NCI-H526 treated with DMSO at 0.1 percent for 48 hours (cell line): ENCODE data around the gene PTPN20.
"Not testable (repeated sequence)": the region's sequence is repeated elsewhere in the genome, so short reads cannot be mapped to it uniquely, and the experiment has no call there.

Source experiments
- DNase-seq: peaks from one replicate; lab custom pipeline; 2025; lab: John Stamatoyannopoulos, UW

The PTPN20 gene

DNA sequence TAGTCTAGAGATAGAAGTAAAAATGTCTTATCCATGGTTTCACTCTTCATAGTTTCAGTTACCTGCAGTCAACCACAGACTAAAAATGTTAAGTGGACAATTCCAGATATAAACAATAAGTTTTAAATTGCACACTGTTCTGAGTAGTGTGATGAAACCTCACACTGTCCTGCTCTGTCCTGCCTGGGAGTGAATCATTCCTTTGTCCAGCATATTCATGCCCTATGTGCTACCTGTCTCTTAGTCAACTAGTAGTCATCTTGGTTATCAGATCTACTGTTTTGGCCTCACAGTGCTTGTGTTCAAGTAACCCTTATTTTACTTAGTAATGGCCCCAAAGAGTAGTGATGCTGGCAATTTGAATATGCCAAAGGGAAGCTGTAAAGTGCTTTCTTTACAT is 49.5 kb downstream of the PTPN20 start:
- DNase-seq: not testable (repeated sequence)

DNA sequence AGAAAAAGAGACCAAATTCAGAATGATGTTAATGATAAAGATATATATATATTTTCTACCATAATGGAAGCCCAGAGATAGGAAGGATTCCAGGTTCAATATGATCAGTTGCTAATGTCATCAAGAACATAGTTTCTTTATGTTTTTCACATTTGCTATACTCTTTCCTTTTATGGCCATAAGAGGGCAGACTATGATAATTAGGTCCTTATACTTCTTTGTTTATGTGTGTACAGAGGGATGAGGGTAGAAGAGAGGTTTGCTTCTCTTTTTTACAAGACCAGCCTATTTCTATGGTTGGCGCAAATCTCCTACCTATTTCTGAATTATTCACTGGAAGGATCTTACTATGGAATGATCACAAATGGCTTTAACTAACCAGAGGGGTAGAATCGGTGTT is 52.1 kb downstream of the PTPN20 start:
- not testable (repeated sequence) for DNase-seq

GRCh38 chr10:46967013-46967412 is 55.8 kb downstream of the PTPN20 start:
- not testable (repeated sequence) for DNase-seq

DNA sequence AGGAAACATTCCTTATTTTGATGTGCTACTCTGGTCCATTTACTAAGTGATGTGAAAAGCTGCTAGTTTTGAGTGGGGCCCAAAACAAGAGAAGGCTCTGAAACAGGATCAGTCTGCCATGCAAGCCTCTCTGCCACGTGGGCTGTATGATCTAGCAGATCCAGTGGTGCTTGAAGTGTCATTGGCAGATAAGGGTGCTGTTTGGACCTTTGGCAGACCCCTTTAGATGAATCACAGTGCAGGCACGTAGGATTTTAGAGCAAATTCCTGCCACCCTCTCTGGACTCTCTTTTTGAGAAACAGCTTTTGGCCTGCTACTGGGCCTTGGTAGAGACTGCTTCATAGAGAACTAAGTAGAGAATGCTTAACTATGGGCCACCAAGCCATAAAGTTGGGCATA is 69.0 kb downstream of the PTPN20 start:
- not testable (repeated sequence) for DNase-seq

- DNase-seq: not testable (repeated sequence)
Measured at GRCh38 chr10:46987233-46987924, 76.2 kb downstream of the PTPN20 start.

DNA sequence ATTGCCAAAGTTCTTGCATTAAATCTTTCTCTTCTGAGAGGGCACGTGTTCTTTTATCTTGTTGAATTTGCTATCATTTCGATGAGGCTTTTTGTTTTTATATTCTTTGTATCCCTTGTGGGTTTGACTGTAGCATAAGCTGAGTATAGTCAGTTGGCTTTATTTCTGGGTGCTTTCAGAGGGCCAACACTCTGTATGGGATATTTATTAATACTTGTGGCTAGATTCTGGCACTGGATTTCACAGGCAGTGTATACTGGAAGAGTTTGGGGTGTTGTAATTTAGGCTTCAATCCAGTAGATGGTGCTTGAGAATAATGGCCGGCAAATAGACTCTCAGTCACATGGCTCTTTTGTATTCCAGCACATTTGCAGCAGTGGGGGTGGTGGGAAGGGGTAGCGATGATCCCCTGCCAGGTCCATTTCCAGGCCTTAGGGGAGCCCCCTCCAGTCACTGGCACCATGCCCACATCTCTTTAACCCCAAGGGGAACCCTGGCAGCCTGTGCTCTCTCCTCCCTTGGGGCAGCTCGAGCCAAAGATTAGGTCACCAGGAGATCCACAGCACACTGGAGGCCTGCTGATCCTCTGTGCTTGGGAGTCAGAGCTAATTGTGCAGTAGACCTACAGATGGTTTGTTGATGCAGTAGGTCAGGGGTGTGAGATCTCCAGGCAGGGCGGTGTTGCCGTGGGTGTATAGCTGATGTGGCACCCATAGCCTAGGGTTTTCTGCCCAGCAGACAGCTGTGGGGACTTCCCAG is 81.8 kb downstream of the PTPN20 start:
- DNase-seq: no peak

DNA sequence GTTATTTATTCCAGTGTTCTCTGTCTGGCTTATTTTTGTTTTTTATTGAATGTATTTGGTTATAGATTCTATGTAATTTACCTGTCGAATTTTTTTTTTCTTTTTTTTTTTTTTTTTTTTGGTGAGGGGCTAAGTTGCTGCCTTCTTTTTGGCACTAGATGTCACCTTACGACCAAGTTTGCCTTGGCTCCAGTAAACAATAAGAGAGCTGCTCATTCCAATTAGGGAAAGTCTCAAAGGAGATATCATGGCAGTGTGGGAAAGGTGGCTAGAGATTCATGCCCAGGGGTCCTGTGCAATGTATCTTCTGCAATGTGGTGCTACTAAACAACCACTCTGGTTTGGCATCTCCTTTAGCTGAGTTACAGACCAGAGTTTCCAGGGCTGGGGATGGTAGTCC is 84.0 kb downstream of the PTPN20 start:
- DNase-seq: no peak

- no peak for DNase-seq
Measured at GRCh38 chr10:46998192-46998591, 87.0 kb downstream of the PTPN20 start.

DNA sequence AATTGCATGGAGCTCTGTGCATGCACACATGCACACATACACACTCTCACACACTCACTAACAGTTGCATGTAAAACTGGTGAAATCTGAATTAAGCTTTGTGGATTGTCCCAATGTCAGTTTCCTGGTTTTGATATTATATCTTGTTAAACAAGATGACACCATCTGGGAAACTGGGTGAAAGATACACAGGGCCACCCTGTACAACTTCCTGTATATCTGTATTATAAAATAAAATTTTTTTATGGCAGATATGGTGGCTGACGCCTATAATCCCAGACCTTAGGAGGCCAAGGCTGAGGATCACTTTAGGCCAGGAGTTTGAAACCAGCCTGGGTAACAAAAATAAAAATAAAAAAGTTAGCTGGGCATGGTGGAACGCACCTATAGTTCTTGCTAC is 87.4 kb downstream of the PTPN20 start:
- no peak for DNase-seq

- no peak for DNase-seq
Measured at GRCh38 chr10:46999217-46999616, 88.0 kb downstream of the PTPN20 start.

DNA sequence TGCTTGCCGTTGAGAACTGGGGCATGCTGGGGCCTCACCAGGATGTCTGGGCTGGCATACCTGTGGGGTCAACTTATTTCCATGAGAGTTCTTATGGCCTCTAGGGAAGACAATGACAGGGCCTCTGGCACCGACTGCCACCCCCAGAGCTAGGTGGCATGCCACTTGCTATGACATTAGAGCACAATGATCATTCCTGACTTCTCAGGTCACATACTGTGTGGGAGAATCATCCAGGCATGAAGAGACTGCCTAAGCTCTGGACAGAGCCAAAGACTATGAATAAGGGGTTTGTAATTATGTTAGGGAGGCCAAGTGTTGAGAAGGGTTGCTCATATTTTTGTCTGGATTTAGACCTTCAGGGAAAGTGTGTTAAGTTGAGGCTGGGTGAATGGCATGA is 97.5 kb downstream of the PTPN20 start:
- no peak for DNase-seq

GRCh38 chr10:47009215-47009838 is 98.1 kb downstream of the PTPN20 start:
- no peak for DNase-seq

DNA sequence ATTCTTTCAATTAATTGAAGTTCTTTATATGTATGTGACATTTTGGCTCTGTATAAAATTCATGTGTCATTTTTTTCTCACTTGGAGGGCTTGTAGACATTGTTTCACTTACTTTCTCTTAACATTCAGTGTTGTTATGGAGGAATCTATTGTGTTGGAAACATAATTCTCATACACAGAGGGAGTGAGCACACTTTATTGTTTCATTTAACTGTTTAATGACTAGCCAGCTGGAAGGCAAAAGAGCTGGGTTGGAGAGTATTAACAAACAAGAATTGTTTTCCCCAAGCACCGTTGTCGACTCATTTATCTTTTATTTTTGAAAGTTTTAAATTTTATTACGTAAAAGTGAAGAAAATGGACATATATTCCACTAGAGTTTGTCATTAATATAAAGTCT is 98.8 kb downstream of the PTPN20 start:
- no peak for DNase-seq

DNA sequence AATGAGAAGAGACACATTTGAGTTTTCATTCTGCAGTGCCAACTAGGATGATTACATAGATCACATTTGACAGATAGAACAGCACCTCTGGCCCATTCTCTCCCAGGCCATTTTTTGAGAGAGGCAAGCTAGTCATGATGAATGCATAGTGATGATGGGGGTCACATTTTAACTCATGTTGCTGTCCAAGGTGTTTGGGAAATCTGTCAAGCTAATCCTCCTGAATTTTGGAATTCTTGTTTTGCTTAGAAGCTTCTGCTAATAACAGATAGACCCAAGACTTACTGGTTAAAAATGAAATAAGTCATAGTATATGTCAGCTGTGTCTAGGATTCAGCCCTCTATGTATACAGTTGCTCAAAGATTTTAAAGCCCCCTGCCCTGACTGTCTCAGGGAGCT is 101.0 kb downstream of the PTPN20 start:
- no peak for DNase-seq

- no peak for DNase-seq
Measured at GRCh38 chr10:47013507-47014154, 102.4 kb downstream of the PTPN20 start.

- no peak for DNase-seq
Measured at GRCh38 chr10:47015404-47015803, 104.2 kb downstream of the PTPN20 start.

DNA sequence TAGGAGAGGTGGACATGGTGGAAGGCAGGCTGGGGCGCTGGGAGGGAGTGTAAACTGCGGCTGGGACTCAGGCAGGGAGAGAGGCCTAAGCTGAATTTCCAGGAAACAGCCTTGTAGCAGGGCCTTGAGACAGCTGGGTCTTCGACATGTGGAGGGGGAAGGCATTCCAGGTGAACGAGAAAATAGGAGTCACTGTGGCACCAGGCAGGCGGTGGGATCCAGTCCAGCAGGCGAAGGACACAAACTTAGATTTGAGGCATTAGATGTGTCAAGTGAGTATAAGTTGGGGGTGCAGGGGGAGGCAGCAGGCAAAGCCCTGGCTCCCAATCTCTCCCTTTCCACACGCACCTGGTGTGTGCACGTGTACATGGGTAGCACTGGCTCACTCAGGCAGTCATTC is 105.3 kb downstream of the PTPN20 start:
- DNase-seq: no peak

DNA sequence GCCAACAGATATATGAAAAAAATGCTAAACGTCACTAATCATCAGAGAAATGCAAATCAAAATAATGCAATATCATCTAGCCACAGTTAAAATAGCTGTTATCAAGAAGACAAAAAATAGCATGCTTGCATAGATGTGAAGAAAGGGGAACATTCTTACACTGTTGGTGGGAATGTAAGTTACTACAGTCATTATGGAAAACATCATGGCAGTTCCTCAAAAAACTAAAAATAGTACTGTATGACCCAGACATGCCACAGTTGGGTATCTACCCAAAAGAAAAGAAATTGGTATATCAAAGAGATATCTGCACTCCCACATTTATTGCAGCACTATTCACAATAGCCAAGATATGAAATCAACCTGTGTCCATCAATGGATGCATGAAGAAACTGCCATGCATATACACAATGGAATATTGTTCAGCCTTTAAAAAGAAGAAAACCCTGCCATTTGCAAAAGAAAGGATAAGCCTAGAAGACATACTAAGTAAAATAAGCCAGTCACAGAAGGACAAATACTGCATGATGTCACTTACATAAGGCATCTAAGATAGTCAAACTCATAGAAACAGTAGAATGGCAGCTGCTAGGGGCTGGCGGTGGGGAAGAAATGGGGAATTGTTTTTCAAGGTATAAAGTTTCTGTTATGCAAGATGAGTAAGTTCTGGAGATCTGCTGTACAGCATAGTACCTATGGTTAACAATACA is 107.0 kb downstream of the PTPN20 start:
- DNase-seq: no peak

GRCh38 chr10:47019155-47020145 is 108.2 kb downstream of the PTPN20 start:
- no peak for DNase-seq

- DNase-seq: no peak
Measured at GRCh38 chr10:47020471-47020870, 109.2 kb downstream of the PTPN20 start.

- DNase-seq: no peak
Measured at GRCh38 chr10:47021850-47022249, 110.6 kb downstream of the PTPN20 start.
